NCI-H1436 (cell line): Measurements from ENCODE around the gene ZNF469.
"Not testable (repeated sequence)": the region's sequence is repeated elsewhere in the genome, so short reads cannot be mapped to it uniquely, and the experiment has no call there.

ENCODE experiments used
- DNase-seq: peaks from one replicate; lab custom pipeline; 2025; lab: John Stamatoyannopoulos, UW

Gene ZNF469

DNA sequence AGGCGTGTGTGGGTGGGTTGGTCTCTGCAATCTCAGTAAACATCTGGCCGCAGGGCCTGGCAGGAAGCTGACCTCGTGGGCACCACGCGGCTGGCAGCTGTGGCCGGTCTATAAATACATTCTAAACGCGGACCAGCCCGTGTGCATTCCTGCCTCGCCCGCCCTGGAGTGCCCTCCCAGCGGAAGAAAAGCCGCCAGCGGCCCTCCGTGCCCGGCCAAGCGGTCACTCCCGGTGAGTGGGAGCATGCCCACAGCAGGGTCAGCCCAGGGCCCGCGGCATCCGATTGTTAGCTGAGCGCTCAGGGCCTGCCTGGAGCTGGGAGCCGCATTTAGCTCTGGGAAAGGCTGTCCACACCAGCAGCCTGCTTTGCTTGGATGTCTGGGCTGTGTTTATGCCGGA lies 10.3 kb downstream of the ZNF469 start:
- DNase-seq, result no peak

DNA sequence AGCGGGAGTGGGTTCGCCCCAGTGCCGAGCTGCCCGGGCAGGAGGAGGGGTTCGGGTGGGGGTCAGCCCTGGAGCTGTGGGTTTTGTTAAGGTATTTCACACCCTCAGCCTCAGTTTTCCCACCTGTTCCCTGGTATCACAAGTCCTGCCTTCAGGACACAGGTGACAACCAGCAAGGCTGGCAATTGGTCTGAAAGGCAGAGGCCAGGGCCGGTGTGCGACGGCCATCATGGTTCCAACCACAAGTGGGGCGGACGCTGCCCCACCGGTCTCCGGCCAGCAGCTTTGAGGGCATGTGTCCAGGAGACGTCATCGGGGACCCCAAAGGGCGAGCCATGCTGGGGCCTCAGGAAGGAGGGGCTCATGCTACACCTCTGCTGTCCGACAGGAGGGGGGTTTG lies 10.8 kb downstream of the ZNF469 start:
- no peak for DNase-seq

DNA sequence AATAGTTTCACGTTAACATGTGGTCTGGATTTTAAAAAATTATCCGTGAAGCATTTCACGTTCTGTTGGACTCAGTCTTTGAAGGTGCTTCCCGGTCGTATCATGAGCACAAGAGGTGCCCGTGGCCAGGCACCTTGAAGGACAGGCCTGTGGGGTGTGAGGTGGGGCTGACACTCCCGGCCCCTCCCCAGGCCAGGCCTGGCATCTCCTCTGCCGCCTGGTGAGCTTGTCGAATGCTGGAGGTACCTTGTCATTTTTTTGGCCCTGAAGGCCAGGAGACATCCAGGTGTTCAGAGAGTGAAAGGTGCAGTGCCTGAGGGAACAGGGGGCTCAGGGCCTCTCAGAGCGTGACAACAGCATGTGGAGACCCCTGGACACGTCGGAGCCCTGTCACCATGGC lies 11.7 kb downstream of the ZNF469 start:
- no peak for DNase-seq

DNA sequence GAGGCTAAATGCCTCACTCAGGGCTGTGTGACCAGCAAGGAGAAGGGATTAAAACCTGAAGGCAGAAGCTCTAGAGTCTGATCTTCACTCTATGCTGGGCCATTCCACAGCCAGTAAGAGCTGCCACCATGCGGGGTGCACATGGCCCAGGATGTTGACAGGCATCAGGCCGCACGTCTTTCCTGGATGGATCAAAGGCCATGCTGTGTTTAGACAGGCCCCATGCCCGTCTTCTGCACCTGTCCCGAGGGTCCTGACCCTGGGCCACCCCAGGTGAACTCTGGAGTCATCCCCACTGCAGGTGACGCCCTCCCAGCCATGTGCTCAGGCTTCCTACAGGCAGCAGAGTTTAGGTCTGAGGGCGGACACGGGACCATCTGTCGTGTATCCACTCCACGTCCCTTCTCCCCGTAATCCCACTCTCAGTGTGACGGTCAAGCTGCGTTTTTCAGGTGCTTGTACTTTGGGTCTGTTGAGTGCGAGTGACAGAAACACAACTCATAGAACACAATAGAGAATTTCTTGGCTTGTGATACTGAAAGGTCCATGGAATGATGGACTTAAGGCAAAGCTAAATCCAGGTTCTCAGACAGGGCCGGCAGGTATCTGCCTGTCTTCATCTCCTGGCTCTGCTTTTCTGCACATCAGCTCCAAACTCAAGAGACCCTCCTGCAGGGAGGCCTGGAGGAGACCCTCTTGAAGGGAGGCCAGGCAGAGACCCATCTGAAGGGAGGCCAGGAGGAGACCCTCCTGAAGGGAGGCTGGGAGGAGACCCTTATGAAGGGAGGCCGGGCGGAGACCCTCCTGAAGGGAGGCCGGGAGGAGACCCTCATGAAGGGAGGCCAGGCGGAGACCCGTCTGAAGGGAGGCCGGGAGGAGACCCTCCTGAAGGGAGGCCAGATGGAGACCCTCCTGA lies 13.2 kb downstream of the ZNF469 start:
- no peak for DNase-seq

- no peak for DNase-seq
Observed at GRCh38 chr16:88398170-88398873, 15.6 kb downstream of the ZNF469 start.

- no peak for DNase-seq
Observed at GRCh38 chr16:88398874-88399178, 16.1 kb downstream of the ZNF469 start.

GRCh38 chr16:88400186-88400585 lies 17.4 kb downstream of the ZNF469 start:
- DNase-seq, result no peak

GRCh38 chr16:88401604-88402246 lies 19.0 kb downstream of the ZNF469 start:
- DNase-seq, result no peak

- DNase-seq, result no peak
Observed at GRCh38 chr16:88402551-88403240, 19.9 kb downstream of the ZNF469 start.

DNA sequence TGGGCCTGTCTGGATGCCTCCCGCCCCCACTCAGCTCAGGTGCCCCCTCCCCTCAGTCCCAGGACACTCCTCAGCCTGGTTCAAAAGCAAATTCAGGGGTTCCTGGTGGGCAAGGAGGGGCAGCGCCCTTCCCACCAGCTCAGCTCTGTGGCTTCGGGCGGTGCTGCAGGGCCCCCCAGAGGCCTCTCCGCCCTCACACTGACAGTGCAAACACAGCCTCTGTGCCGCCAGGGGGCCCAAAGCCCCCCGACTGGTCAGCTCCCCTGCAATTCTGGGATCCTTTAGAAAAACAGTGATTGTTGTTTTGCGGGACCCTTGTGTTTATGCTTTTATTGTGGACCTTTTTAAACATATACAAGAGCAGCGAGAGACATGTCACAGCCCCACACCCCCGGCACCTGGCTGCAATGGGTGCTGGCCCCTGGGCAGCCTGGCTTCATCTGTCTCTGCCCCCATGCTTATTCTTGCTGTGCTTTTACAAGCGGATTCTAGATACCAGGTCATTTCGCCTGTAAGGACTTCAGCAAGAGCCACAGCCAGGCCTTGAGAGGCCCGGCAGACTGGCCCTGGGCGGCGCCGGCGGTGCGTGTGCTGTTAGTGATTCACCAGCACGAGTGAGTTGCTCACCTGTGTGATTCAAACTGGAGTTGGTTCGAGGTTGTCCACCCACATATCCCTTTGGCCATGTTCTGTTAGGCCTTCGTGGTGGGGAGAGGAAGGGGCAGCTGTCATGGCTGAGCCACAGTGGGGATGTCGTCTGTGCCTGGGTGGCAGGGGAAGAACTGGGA lies 21.2 kb downstream of the ZNF469 start:
- DNase-seq, result no peak

GRCh38 chr16:88404769-88405168 lies 22.0 kb downstream of the ZNF469 start:
- no peak for DNase-seq

DNA sequence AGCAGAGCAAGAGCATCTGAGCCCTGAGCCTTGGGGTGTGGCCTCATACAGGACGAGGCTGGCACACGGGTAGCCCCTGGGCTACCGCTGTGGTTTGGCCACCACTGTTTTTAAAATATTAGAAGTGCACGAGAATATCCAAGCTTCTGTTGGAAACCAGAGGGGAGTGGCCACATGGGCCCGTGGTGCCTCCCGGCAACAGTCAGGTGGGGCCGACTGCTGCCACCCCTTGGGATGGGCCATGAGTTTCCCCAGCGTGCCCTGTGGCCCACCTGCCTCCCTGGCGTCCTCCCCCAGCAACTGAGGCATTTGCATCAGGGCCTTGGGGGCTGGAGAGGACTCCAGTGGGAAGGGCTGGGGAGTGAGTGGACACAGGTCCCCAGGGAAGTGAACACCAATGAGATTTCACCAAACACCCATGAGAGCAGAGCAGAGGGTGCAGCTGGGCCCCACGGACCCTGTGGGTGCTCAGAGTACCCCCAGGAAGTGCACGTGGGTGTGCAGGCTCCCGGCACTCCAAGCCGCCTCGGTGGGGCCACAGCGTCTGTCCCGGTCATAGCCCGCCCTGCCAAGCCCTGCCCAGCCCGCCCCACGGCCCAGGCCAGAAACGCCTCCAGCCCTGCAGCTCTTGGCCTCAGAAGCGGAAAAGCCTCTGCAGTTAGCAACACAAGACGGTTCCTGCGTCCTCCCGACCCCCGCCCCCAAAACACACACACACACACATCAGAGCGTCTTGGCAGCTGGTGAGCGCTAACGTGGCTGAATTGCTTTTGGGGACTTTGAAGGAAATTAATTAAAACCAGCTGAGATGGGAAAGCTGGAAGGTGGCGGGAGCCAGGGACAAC lies 22.7 kb downstream of the ZNF469 start:
- DNase-seq, result no peak

DNA sequence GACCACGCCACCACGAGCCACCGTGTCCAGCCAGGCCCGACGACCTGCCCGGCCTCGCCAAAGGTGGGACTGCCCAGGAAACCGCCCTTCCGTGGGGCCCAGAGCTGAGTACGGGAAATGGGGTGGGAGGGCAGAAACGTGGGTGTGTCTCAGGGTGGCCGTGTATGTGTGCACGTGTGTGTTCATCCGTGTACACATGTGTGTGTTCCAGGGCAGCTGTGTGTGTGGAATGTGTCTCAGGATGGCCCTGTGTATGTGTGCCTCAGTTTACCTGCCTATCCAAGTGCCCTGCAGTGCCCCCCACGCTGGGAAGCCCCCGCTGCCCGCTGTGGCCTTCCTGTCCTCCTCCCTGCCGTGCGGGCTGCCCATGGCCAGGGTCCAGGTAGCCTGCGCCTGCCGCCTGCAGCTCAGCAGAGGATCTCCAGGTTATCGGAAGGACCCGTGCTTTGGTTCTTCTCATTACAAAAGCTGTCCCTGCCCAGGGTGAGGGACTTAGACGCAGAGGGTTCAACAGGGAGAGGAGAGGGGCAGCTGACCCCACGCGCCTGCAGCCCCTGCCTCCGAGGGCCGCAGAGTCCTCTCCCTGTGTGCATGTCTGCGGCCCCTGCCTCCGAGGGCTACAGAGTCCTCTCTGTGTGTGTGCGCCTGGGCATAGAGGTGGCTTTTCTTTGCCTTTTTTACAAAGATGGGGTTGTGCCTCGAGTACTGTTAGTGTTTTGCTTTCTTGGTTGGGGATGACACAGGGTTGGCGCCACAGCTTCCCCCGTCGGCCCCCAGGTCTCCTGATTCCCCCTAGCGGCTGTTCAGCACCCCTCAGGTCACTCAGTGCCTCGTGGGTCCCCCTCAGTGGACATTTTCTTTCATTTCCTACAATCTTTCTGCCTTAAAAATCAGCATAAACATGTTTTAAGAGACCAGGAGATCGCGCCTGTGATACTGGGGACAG lies 23.6 kb downstream of the ZNF469 start:
- DNase-seq, result no peak

DNA sequence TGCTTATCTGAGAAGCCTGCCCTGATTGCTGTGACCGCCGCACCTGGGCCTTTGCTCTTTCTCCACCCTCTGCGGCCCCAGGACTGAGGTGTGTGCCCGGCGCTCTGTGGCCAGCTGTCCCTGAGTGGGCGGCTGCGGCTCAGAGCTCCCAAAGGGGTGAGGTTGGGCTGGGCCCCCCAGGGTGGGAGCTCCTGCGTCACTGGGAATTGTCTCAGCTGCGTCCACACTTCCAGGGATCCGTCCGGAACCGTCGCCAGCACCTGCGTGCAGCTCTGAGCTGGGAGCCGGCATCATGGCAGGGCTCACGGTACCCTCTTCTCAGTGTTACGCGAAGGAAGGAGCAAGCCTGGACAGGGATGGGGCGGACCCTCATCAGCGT lies 24.3 kb downstream of the ZNF469 start:
- no peak for DNase-seq

- DNase-seq, result no peak
Observed at GRCh38 chr16:88407807-88408206, 25.0 kb downstream of the ZNF469 start.

- DNase-seq, result no peak
Observed at GRCh38 chr16:88408561-88409142, 25.9 kb downstream of the ZNF469 start.

DNA sequence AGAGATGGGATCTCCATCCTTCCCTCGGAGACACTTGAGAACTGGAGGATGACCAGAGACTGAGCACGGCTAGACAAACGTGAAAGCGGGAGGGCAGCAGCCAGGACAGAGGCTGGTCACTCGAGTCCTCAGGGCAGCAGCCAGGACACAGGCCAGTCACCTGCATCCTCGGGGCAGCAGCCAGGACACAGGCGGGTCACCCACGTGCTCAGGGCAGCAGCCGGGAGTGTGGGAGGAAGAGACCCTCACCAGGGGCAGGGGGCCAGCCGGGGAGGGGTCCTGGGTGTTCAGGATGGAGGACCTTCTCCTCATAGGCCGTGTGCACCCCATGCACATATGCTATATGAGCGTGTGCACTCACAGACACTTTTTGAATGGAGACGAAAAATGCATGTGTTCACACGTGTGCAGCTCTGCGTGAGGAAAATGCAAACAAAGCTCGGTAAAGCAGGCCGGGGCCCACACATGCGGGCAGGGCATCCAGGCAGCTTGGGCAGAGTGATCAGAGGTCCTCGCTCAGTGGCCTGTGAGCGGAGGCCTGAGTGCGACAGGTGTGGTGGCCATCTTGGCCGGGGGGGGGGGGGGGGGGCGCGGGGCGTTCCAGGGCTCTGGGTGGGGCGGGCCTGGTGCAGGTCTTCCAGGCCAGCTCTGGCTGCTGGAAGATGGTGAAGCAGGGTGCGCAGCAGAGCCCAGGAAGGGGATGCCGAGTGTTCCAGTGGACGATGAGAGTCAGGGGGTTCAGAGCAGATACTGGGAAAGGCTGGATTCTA lies 26.7 kb downstream of the ZNF469 start:
- DNase-seq, result no peak

- DNase-seq, result not testable (repeated sequence)
Observed at GRCh38 chr16:88410297-88410968, 27.7 kb downstream of the ZNF469 start.
